Measurements from ENCODE around the gene PRIM2. TPM values are rescaled to one million over a fixed set of nuclear protein-coding genes. Genes with fewer than 3 reads are reported as not detected.
"Not testable (repeated sequence)": the region's sequence is repeated elsewhere in the genome, so short reads cannot be mapped to it uniquely, and the experiment has no call there.

Gene PRIM2
- total and polyA plus RNA-seq, 10 of the 15 experiments (the other 5 are each of a cell fraction or from before 2014, with no cell fraction given), result 13.2 to 38.6 (median 25.1) TPM

DNA sequence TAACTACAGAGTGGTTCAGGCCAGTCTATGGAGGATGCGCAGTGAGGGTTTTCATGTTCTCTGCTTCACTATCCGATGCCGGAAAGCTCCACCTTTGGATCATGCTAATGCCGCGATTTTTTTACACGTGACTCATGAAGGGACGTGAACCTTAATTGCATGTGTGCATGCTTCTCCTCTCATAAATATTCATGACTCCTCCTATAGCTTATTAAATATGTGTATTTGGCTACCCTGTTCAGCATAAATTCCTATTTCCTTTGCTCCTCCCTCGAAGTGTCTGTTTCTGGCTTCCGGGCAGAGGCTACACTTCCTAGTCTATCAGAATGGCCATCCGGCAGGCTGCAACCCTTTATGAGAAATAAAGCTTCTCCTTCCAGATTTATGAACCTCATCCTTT is 185.0 kb downstream of the PRIM2 start:
- H3K27ac ChIP-seq (ENCODE audit: control insufficient read depth, insufficient read depth); SMC1A ChIA-PET (ENCODE audit: uncharacterized antibody, unreplicated experiment); POLR2A ChIA-PET; H2AFZ ChIP-seq (ENCODE audit: control insufficient read depth, low read depth, low read length); BruUV-seq (replicated peaks); DNase-seq (ENCODE audit: low read depth, low spot score); H3K79me2 ChIP-seq (ENCODE audit: control insufficient read depth, insufficient read depth, low read length); ATAC-seq; CTCF ChIA-PET; H3K4me3 ChIP-seq; FAIRE-seq; intact Hi-C loops (cut with micrococcal nuclease; ENCODE audit: unreplicated experiment); H3K9me3 ChIP-seq (replicated peaks; ENCODE audit: control insufficient read depth, insufficient read depth, low read length); H3K4me1 ChIP-seq (ENCODE audit: control insufficient read depth, insufficient read depth, low read length); in situ Hi-C loops (cut with MboI); H3K36me3 ChIP-seq (ENCODE audit: control insufficient read depth in 2 of 2, insufficient read depth in 2 of 2, low read length in 1 of 2); H4K20me1 ChIP-seq (ENCODE audit: control insufficient read depth, insufficient read depth); H3K9ac ChIP-seq (ENCODE audit: control insufficient read depth, insufficient read depth, low read length); H3K4me2 ChIP-seq (ENCODE audit: control insufficient read depth, insufficient read depth); H3K27me3 ChIP-seq (replicated peaks in 1 of 2; ENCODE audit: control insufficient read depth in 2 of 2, insufficient read depth in 2 of 2, low read length in 1 of 2): not testable (repeated sequence)
- WGBS (ENCODE audit: insufficient coverage, insufficient replicate concordance, low lambda C conversion rate, missing lambda C conversion rate), result 96% methylated on average over 8 of the region's 10 CpGs
- RAD21 ChIA-PET (ENCODE audit: unreplicated experiment), result interaction anchor here (0.6 kb wide), 1 partner anchor 42 kb away, joined by 3 read pairs; no protein-coding TSS in a partner anchor

DNA sequence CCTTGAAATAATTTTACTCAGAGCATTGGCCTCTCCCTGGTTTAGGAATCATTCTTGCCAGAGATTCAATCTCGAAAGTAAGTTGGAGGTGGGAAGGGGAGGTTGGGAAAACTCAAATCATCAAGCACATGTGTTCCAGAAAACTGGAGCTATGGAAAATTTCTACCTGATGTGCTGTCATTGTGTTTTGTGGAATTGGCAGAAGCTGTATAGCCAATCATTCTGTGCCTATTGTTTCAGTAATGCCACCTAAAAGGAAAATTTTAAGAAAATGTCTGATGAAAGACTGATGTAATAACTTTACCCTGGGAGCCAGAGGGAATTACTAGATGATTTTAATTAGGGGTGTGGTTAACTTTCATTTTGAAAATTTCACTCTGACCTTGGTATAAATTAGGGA is 187.8 kb downstream of the PRIM2 start:
- H4K20me1 ChIP-seq (ENCODE audit: control insufficient read depth, insufficient read depth); intact Hi-C loops (cut with micrococcal nuclease; ENCODE audit: unreplicated experiment); SMC1A ChIA-PET (ENCODE audit: uncharacterized antibody, unreplicated experiment); DNase-seq (ENCODE audit: low read depth, low spot score); CTCF ChIA-PET; H3K27ac ChIP-seq (ENCODE audit: control insufficient read depth, insufficient read depth); in situ Hi-C loops (cut with MboI); H3K27me3 ChIP-seq (replicated peaks in 1 of 2; ENCODE audit: control insufficient read depth in 2 of 2, insufficient read depth in 2 of 2, low read length in 1 of 2); BruUV-seq (replicated peaks); H3K4me1 ChIP-seq (ENCODE audit: control insufficient read depth, insufficient read depth, low read length); FAIRE-seq; H3K79me2 ChIP-seq (ENCODE audit: control insufficient read depth, insufficient read depth, low read length); H3K9me3 ChIP-seq (replicated peaks; ENCODE audit: control insufficient read depth, insufficient read depth, low read length); H2AFZ ChIP-seq (ENCODE audit: control insufficient read depth, low read depth, low read length); RAD21 ChIA-PET (ENCODE audit: unreplicated experiment); H3K9ac ChIP-seq (ENCODE audit: control insufficient read depth, insufficient read depth, low read length); H3K36me3 ChIP-seq (ENCODE audit: control insufficient read depth in 2 of 2, insufficient read depth in 2 of 2, low read length in 1 of 2); H3K4me2 ChIP-seq (ENCODE audit: control insufficient read depth, insufficient read depth); POLR2A ChIA-PET; ATAC-seq; H3K4me3 ChIP-seq: not testable (repeated sequence)
- 100% methylated on average over 1 of the region's 1 CpG for WGBS (ENCODE audit: insufficient coverage, insufficient replicate concordance, low lambda C conversion rate, missing lambda C conversion rate)

DNA sequence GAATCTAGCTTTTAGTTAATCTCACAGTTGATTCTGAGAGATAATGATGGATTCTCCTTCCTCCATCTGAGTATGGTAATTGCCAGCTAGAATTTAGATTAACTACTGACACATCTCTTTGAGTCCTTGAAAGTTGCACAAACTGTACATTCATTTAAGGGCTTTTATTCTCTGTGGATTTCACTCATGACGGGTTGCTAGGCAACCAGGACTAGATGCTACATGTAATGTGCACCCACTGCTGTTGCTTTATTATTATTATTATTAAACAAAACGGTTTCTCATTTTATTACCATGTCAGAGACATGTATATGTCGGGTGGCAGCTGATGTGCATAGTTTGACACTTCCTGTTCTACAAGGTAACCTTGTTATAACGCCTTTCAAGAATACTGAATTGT is 193.0 kb downstream of the PRIM2 start:
- BruUV-seq (replicated peaks); H3K9ac ChIP-seq (ENCODE audit: control insufficient read depth, insufficient read depth, low read length); intact Hi-C loops (cut with micrococcal nuclease; ENCODE audit: unreplicated experiment); H3K27me3 ChIP-seq (replicated peaks in 1 of 2; ENCODE audit: control insufficient read depth in 2 of 2, insufficient read depth in 2 of 2, low read length in 1 of 2); FAIRE-seq; H2AFZ ChIP-seq (ENCODE audit: control insufficient read depth, low read depth, low read length); DNase-seq (ENCODE audit: low read depth, low spot score); H3K4me2 ChIP-seq (ENCODE audit: control insufficient read depth, insufficient read depth); H3K4me1 ChIP-seq (ENCODE audit: control insufficient read depth, insufficient read depth, low read length); CTCF ChIA-PET; H3K4me3 ChIP-seq; RAD21 ChIA-PET (ENCODE audit: unreplicated experiment); H3K36me3 ChIP-seq (ENCODE audit: control insufficient read depth in 2 of 2, insufficient read depth in 2 of 2, low read length in 1 of 2); H3K79me2 ChIP-seq (ENCODE audit: control insufficient read depth, insufficient read depth, low read length); H3K27ac ChIP-seq (ENCODE audit: control insufficient read depth, insufficient read depth); in situ Hi-C loops (cut with MboI); H3K9me3 ChIP-seq (replicated peaks; ENCODE audit: control insufficient read depth, insufficient read depth, low read length); ATAC-seq; SMC1A ChIA-PET (ENCODE audit: uncharacterized antibody, unreplicated experiment); POLR2A ChIA-PET; H4K20me1 ChIP-seq (ENCODE audit: control insufficient read depth, insufficient read depth): not testable (repeated sequence)
- WGBS (ENCODE audit: insufficient coverage, insufficient replicate concordance, low lambda C conversion rate, missing lambda C conversion rate), result 89% methylated on average over 4 of the region's 4 CpGs

DNA sequence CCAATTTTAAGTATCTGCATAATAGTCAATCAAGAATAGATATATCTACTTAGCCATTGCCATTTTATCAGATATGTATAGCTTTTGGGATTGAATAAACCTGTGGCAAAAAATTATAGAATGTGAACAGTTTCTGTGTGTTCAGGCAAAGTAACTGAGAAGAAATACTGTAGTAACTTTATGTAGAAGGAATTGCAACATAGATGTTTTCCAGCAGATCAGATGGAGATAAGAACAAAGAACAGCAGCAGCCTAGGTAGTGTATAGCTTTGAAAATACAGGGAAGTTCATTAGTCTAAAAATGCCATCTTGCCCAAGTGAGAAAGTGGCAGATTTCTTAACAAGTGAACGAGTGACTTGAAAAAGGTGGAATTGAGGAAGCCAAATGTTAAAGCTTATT is 197.7 kb downstream of the PRIM2 start:
- H3K4me1 ChIP-seq (ENCODE audit: control insufficient read depth, insufficient read depth, low read length); DNase-seq (ENCODE audit: low read depth, low spot score); H3K4me3 ChIP-seq; RAD21 ChIA-PET (ENCODE audit: unreplicated experiment); CTCF ChIA-PET; H3K9ac ChIP-seq (ENCODE audit: control insufficient read depth, insufficient read depth, low read length); H2AFZ ChIP-seq (ENCODE audit: control insufficient read depth, low read depth, low read length); H3K27me3 ChIP-seq (replicated peaks in 1 of 2; ENCODE audit: control insufficient read depth in 2 of 2, insufficient read depth in 2 of 2, low read length in 1 of 2); POLR2A ChIA-PET; BruUV-seq (replicated peaks); FAIRE-seq; intact Hi-C loops (cut with micrococcal nuclease; ENCODE audit: unreplicated experiment); ATAC-seq; H3K27ac ChIP-seq (ENCODE audit: control insufficient read depth, insufficient read depth); H4K20me1 ChIP-seq (ENCODE audit: control insufficient read depth, insufficient read depth); H3K9me3 ChIP-seq (replicated peaks; ENCODE audit: control insufficient read depth, insufficient read depth, low read length); H3K36me3 ChIP-seq (ENCODE audit: control insufficient read depth in 2 of 2, insufficient read depth in 2 of 2, low read length in 1 of 2); SMC1A ChIA-PET (ENCODE audit: uncharacterized antibody, unreplicated experiment); in situ Hi-C loops (cut with MboI); H3K4me2 ChIP-seq (ENCODE audit: control insufficient read depth, insufficient read depth); H3K79me2 ChIP-seq (ENCODE audit: control insufficient read depth, insufficient read depth, low read length): not testable (repeated sequence)
- WGBS (ENCODE audit: insufficient coverage, insufficient replicate concordance, low lambda C conversion rate, missing lambda C conversion rate), result 89% methylated on average over 1 of the region's 1 CpG
